ENCODE results near the gene GON4L. TPM values are rescaled to one million over a fixed set of nuclear protein-coding genes. Genes with fewer than 3 reads are reported as not detected.

GON4L gene
- total RNA-seq, 1 donor from 2014 or later, result 59.5 TPM

- Mint-ChIP-seq H3K4me3 (peak overlapping the region; percentile 7), H3K27ac (ENCODE audit: unreplicated experiment) (peak overlapping the region; percentile 97)
- no peak for TF ChIP-seq CTCF (conservative IDR thresholded peaks at IDR 0.05)
Observed at GRCh38 chr1:155872527-155872926, 15.5 kb upstream of the GON4L start.

GRCh38 chr1:155871390-155871789, 14.4 kb upstream of the GON4L start:
- no peaks in the 10 kb centered on the region for H3K27me3 Mint-ChIP-seq (ENCODE audit: low read depth)
- DNase-seq (ENCODE audit: low read depth, low spot score), result no peak
- no peaks in the 10 kb centered on the region for H3K9me3 Mint-ChIP-seq
- H3K27ac Mint-ChIP-seq (ENCODE audit: unreplicated experiment), result peak overlapping the region; percentile 57
- TF ChIP-seq CTCF (conservative IDR thresholded peaks at IDR 0.05), result no peak
- H3K36me3 Mint-ChIP-seq (ENCODE audit: low read depth), result peaks cover 3% of the 10 kb centered on the region
- no peak overlapping the region for H3K4me3 Mint-ChIP-seq
- H3K4me1 Mint-ChIP-seq, result peaks cover 24% of the 10 kb centered on the region

More at GRCh38 chr1:155872527-155872926, 15.5 kb upstream of the GON4L start:
- Mint-ChIP-seq H3K27me3 (ENCODE audit: low read depth) (no peaks in the 10 kb centered on the region), H3K36me3 (ENCODE audit: low read depth) (peaks cover 5% of the 10 kb centered on the region), H3K9me3 (no peaks in the 10 kb centered on the region), H3K4me1 (peaks cover 24% of the 10 kb centered on the region)
- DNase-seq (ENCODE audit: low read depth, low spot score), result no peak

DNA sequence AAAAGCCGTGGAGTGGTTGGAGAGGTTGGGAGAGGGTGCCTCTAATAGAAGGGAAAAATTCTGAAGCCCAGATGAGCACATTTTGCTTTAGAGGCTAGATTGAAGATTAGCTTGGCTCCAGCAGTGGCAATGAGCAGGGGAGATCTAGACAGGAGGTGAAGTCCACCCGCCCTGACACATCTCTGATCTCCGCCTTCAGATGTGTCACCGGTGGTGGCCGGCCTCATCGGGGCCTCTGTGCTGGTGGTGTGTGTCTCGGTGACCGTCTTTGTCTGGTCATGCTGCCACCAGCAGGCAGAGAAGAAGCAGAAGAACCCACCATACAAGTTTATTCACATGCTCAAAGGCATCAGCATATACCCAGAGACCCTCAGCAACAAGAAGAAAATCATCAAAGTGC, 10.8 kb upstream of the GON4L start:
- H3K27ac Mint-ChIP-seq (ENCODE audit: unreplicated experiment), result no peak overlapping the region
- DNase-seq (ENCODE audit: low read depth, low spot score), result no peak
- no peaks in the 10 kb centered on the region for H3K27me3 Mint-ChIP-seq (ENCODE audit: low read depth)
- peaks cover 18% of the 10 kb centered on the region for H3K4me1 Mint-ChIP-seq
- H3K4me3 Mint-ChIP-seq, result no peak overlapping the region
- H3K36me3 Mint-ChIP-seq (ENCODE audit: low read depth), result peaks cover 3% of the 10 kb centered on the region
- H3K9me3 Mint-ChIP-seq, result no peaks in the 10 kb centered on the region
- no peak for TF ChIP-seq CTCF (conservative IDR thresholded peaks at IDR 0.05)

GRCh38 chr1:155864393-155864792, 7.4 kb upstream of the GON4L start:
- Mint-ChIP-seq H3K9me3 (no peaks in the 10 kb centered on the region), H3K27ac (ENCODE audit: unreplicated experiment) (no peak overlapping the region), H3K4me1 (peaks cover 10% of the 10 kb centered on the region), H3K27me3 (ENCODE audit: low read depth) (peaks cover 4% of the 10 kb centered on the region), H3K4me3 (no peak overlapping the region), H3K36me3 (ENCODE audit: low read depth) (peaks cover 3% of the 10 kb centered on the region)
- no peak for TF ChIP-seq CTCF (conservative IDR thresholded peaks at IDR 0.05)
- DNase-seq (ENCODE audit: low read depth, low spot score), result no peak

- Mint-ChIP-seq H3K36me3 (ENCODE audit: low read depth) (peaks cover 2% of the 10 kb centered on the region), H3K4me1 (peaks cover 26% of the 10 kb centered on the region), H3K9me3 (no peaks in the 10 kb centered on the region), H3K4me3 (no peak overlapping the region), H3K27me3 (ENCODE audit: low read depth) (peaks cover 4% of the 10 kb centered on the region), H3K27ac (ENCODE audit: unreplicated experiment) (no peak overlapping the region)
- TF ChIP-seq CTCF (conservative IDR thresholded peaks at IDR 0.05), result no peak
- no peak for DNase-seq (ENCODE audit: low read depth, low spot score)
Observed at GRCh38 chr1:155861896-155862295, 4.9 kb upstream of the GON4L start.

Data from neural crest cell (in vitro differentiated cells).